Measurements from ENCODE around the gene WDR35. TPM values are rescaled to one million over a fixed set of nuclear protein-coding genes. Genes with fewer than 3 reads are reported as not detected.

The WDR35 gene
- total RNA-seq, 1 donor: 13.0 TPM

DNA sequence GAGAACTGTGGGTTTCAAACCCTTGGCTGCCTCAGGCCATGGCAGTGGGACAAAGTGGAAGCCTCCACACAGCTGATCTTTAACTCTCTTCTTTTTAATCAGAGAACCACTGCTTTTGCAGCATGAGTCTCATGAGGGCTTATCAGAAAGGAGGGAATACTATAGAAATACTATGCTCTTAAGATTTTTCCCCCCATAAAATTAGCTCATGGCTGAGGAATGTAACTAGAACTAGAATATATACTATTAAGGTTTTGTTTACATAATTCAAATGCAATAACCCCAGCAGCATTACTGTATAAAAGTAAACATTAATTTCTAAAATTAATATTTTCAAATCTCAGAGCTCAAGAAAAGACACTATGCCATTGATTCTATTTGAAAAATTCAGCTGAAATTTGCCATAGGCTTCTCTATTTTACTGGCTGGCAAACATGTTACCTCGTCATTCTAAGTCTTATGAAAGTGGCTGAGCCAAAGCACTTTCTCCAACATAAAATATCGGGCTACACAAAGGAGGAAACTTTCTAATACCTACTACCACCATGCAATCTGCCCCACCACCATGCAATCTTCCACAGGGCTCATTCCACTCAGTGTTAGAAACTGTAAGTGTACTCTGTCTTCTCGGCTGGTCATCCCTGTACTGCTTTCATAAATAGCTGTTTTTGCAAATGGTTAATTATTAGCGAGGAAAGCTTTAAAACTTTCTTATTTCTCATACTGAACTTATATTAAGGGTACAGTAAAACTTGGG lies 42.5 kb downstream of the WDR35 start:
- TF ChIP-seq CTCF (IDR thresholded peaks at IDR 0.05; ENCODE audit: insufficient read depth, low read depth, low read length): no peak
- no peak for DNase-seq (ENCODE audit: low read depth)
- no peak overlapping the region for H3K4me3 ChIP-seq (ENCODE audit: low read depth, low read length)

DNA sequence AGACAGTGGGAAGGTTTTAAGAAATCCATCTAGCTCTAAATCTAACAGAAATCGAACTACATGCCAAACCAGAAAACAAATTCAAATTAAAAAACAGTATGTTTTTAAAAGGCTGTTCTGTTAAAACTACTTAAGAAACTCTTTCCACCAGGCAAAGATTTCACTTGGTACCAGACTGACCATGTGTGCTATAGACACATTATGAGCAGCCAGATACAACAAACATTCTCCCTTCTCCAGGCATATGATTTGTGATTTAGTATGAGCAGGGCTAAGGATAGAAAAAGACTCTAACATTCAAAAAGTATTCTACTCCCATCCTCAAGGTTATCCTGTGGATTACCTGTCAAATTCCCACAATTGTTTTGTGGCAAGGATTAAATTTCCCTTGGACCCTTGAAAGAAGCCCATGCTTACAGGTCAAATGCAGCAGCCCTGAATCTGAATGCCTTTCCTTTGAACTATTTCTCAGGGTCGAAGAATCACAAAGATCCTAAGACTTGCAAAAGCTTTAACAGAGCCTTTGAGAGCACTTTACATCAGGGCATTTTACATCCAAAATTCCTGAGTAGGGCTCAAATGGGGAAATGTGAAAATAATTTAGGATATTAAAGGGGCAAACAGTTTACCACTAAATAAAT lies 45.6 kb downstream of the WDR35 start:
- H3K4me3 ChIP-seq (ENCODE audit: low read depth, low read length): no peak overlapping the region
- no peak for DNase-seq (ENCODE audit: low read depth)
- TF ChIP-seq CTCF (IDR thresholded peaks at IDR 0.05; ENCODE audit: insufficient read depth, low read depth, low read length): no peak

GRCh38 chr2:19943189-19943588 lies 46.7 kb downstream of the WDR35 start:
- H3K4me3 ChIP-seq (ENCODE audit: low read depth, low read length): no peak overlapping the region
- no peak for DNase-seq (ENCODE audit: low read depth)
- TF ChIP-seq CTCF (IDR thresholded peaks at IDR 0.05; ENCODE audit: insufficient read depth, low read depth, low read length): no peak

- no peak for DNase-seq (ENCODE audit: low read depth)
- TF ChIP-seq CTCF (IDR thresholded peaks at IDR 0.05; ENCODE audit: insufficient read depth, low read depth, low read length): no peak
- no peak overlapping the region for H3K4me3 ChIP-seq (ENCODE audit: low read depth, low read length)
These were observed 47.7 kb downstream of the WDR35 start for GRCh38 chr2:19942199-19942598.

- DNase-seq (ENCODE audit: low read depth): no peak
- TF ChIP-seq CTCF (IDR thresholded peaks at IDR 0.05; ENCODE audit: insufficient read depth, low read depth, low read length): no peak
- no peak overlapping the region for H3K4me3 ChIP-seq (ENCODE audit: low read depth, low read length)
These were observed 52.9 kb downstream of the WDR35 start for GRCh38 chr2:19937004-19937403.

GRCh38 chr2:19936203-19936602 lies 53.7 kb downstream of the WDR35 start:
- H3K4me3 ChIP-seq (ENCODE audit: low read depth, low read length): no peak overlapping the region
- no peak for TF ChIP-seq CTCF (IDR thresholded peaks at IDR 0.05; ENCODE audit: insufficient read depth, low read depth, low read length)
- DNase-seq (ENCODE audit: low read depth): no peak

Data from fibroblast of villous mesenchyme (primary cell).